ENCODE measurements around the gene BTRC.

DNA sequence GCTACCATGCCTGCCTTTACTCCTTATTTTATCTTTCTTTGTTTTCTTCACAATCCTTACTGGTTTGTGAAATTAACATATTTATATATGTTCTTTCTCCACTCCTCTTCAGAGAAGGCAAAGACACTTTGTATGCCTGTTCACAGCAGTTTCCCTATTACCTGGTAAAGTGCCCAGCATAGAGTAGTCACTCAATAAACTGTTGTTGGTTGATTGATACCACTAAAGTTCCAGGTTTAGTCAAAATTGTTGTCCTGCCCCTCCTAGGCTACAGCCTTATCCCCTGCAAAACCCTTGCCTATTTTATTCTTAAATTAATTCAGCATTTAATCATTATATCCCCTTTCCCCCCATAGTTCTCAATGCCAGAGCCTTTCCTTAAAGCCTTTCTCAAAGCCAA is 158.0 kb downstream of the BTRC start:
- TF ChIP-seq NFRKB (IDR thresholded peaks at IDR 0.05) (no peak), FOXM1 (IDR thresholded peaks at IDR 0.05; ENCODE audit: borderline replicate concordance) (no peak), SUZ12 (IDR thresholded peaks at IDR 0.05) (no peak), ARNT (IDR thresholded peaks at IDR 0.05) (no peak), TARDBP (IDR thresholded peaks at IDR 0.05) (no peak), FOXA1 (IDR thresholded peaks at IDR 0.05) (no peak), SP1 (IDR thresholded peaks at IDR 0.05) (no peak), BHLHE40 (IDR thresholded peaks at IDR 0.05; ENCODE audit: borderline replicate concordance) (no peak), ZNF384 (IDR thresholded peaks at IDR 0.05) (no peak)
- TF ChIP-seq, protein P1, sequence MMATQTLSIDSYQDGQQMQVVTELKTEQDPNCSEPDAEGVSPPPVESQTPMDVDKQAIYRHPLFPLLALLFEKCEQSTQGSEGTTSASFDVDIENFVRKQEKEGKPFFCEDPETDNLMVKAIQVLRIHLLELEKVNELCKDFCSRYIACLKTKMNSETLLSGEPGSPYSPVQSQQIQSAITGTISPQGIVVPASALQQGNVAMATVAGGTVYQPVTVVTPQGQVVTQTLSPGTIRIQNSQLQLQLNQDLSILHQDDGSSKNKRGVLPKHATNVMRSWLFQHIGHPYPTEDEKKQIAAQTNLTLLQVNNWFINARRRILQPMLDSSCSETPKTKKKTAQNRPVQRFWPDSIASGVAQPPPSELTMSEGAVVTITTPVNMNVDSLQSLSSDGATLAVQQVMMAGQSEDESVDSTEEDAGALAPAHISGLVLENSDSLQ (IDR thresholded peaks at IDR 0.05), result no peak
